H1 (cell line): ENCODE results near the gene RAD51B. TPM values are rescaled to one million over a fixed set of nuclear protein-coding genes. Genes with fewer than 3 reads are reported as not detected.
A peak's percentile ranks its signal among the peaks of the same experiment; 100 is the strongest.

Experiments used
- CTCF ChIA-PET: fragments of 300-600 bp; sonication (Branson Sonifier 250); formaldehyde crosslinking; loops from one replicate; lab custom pipeline; 2021; ENCODE audit not compliant: partially characterized antibody; lab: Charles Lee
- POLR2A ChIA-PET: fragments of 300-600 bp; sonication (Branson Sonifier 250); formaldehyde crosslinking; loops from one replicate; lab custom pipeline; 2021; ENCODE audit warnings: inconsistent platforms; ENCODE audit not compliant: partially characterized antibody; lab: Charles Lee
- DNase-seq, 2 experiments: peaks; one replicate each; pipeline versions ENCODE4 v3.0.0 to v3.0.0-alpha.2; 2010 to 2022; ENCODE audit warnings: low spot score in 2 of 2, low read depth in 1 of 2, mixed read lengths in 1 of 2
- FAIRE-seq: peaks from 2 replicates; lab custom pipeline; 2011; peaks lifted over from hg19 to GRCh38; lab: Jason Lieb, UNC
- H2AFZ ChIP-seq: 2 replicates; pipeline ENCODE4 v1.8.1; 2012; ENCODE audit warnings: low read length, inconsistent platforms
- H2AK5ac ChIP-seq: 2 replicates; pipeline ENCODE4 v1.6.1; 2013; ENCODE audit warnings: low read depth, low read length
- H2BK120ac ChIP-seq: replicated peaks from 2 replicates; pipeline ENCODE3; 2013; ENCODE audit warnings: low read depth, low read length, inconsistent platforms
- H2BK12ac ChIP-seq: 2 replicates; pipeline ENCODE4 v1.6.1; 2013; ENCODE audit warnings: low read depth, low read length
- H2BK15ac ChIP-seq: 2 replicates; pipeline ENCODE4 v1.6.1; 2013; ENCODE audit warnings: low read length
- H2BK20ac ChIP-seq: 2 replicates; pipeline ENCODE4 v1.6.1; 2013; ENCODE audit warnings: low read length
- H2BK5ac ChIP-seq: 2 replicates; pipeline ENCODE4 v1.6.1; 2013; ENCODE audit warnings: low read depth, low read length
- H3K14ac ChIP-seq: 2 replicates; pipeline ENCODE4 v1.6.1; 2013; ENCODE audit warnings: inconsistent platforms; ENCODE audit not compliant: insufficient read length
- H3K18ac ChIP-seq: 2 replicates; pipeline ENCODE4 v1.6.1; 2013; ENCODE audit warnings: low read length; ENCODE audit errors: extremely low read depth
- H3K23ac ChIP-seq: 2 replicates; pipeline ENCODE4 v1.6.1; 2013; ENCODE audit warnings: inconsistent platforms; ENCODE audit not compliant: insufficient read length
- H3K23me2 ChIP-seq: 2 replicates; pipeline ENCODE4 v1.6.1; 2013; ENCODE audit warnings: low read depth, low read length
- H3K27ac ChIP-seq: 2 replicates; pipeline ENCODE4 v1.6.1; 2011; ENCODE audit warnings: low read depth, low read length, inconsistent platforms
- H3K27me3 ChIP-seq, 4 experiments: replicated peaks in 1 of 4; 1 replicate in 1 of 4; 2 replicates in 3 of 4; pipeline versions ENCODE4 v1.6.1 to v1.8.1; 2011 to 2013; ENCODE audit warnings: low read length in 3 of 4, mild to moderate bottlenecking in 3 of 4, inconsistent platforms in 2 of 4, mixed read lengths in 2 of 4, moderate library complexity in 1 of 4; ENCODE audit not compliant: control insufficient read depth in 3 of 4, insufficient read depth in 3 of 4; ENCODE audit errors: extremely low read depth in 1 of 4
- H3K36me3 ChIP-seq, 4 experiments: 2 replicates each; pipeline versions ENCODE4 v1.6.1 to v1.8.1; 2011 to 2013; ENCODE audit warnings: mild to moderate bottlenecking in 4 of 4, low read length in 3 of 4, moderate library complexity in 2 of 4, control low read depth in 1 of 4, inconsistent platforms in 1 of 4; ENCODE audit not compliant: insufficient read depth in 4 of 4, control insufficient read depth in 2 of 4
- H3K4ac ChIP-seq: replicated peaks from 2 replicates; pipeline ENCODE3; 2013; ENCODE audit warnings: low read length, low read depth, mixed read lengths, inconsistent platforms; ENCODE audit not compliant: insufficient read length
- H3K4me1 ChIP-seq, 4 experiments: replicated peaks in 1 of 4; 1 replicate in 1 of 4; 2 replicates in 3 of 4; pipeline versions ENCODE4 v1.6.1 to v1.8.1; 2011 to 2013; ENCODE audit warnings: low read length in 3 of 4, inconsistent platforms in 2 of 4, mixed read lengths in 1 of 4; ENCODE audit not compliant: insufficient read depth in 4 of 4, control insufficient read depth in 3 of 4
- H3K4me2 ChIP-seq, 2 experiments: 2 replicates each; pipeline versions ENCODE4 v1.6.1 to v1.8.1; 2011 to 2013; ENCODE audit warnings: low read depth in 2 of 2, low read length in 2 of 2, control low read depth in 1 of 2, inconsistent platforms in 1 of 2, mild to moderate bottlenecking in 1 of 2; ENCODE audit not compliant: insufficient read depth in 1 of 2
- H3K4me3 ChIP-seq, 4 experiments: fragments of 200-600, 300-600 bp in 1 of 4; sonication (generic), shearing (Covaris generic), sonication (Bioruptor Twin) in 1 of 4; 2 replicates each; pipeline versions ENCODE4 v1.5.1 to v1.8.1; 2011 to 2016; ENCODE audit warnings: low read length in 4 of 4, low read depth in 3 of 4, control low read depth in 2 of 4, inconsistent platforms in 2 of 4, mild to moderate bottlenecking in 2 of 4, mixed read lengths in 1 of 4, moderate library complexity in 1 of 4; ENCODE audit not compliant: insufficient read depth in 2 of 4; ENCODE audit errors: extremely low read depth in 1 of 4
- H3K56ac ChIP-seq: replicated peaks from 2 replicates; pipeline ENCODE3; 2013; ENCODE audit warnings: low read depth, mild to moderate bottlenecking, mixed read lengths, low read length, inconsistent platforms; ENCODE audit not compliant: insufficient read length
- H3K79me1 ChIP-seq: 2 replicates; pipeline ENCODE4 v1.6.1; 2013; ENCODE audit warnings: low read depth, low read length, control low read depth
- H3K79me2 ChIP-seq, 2 experiments: 2 replicates each; pipeline versions ENCODE4 v1.6.1 to v1.8.1; 2012 to 2013; ENCODE audit warnings: low read length in 2 of 2, mild to moderate bottlenecking in 2 of 2, inconsistent platforms in 1 of 2; ENCODE audit not compliant: insufficient read depth in 2 of 2, control insufficient read depth in 1 of 2
- H3K9ac ChIP-seq, 4 experiments: replicated peaks in 1 of 4; 1 replicate in 1 of 4; 2 replicates in 3 of 4; pipeline versions ENCODE4 v1.6.1 to v1.8.1; 2011 to 2013; ENCODE audit warnings: low read depth in 3 of 4, low read length in 3 of 4, control low read depth in 2 of 4, mild to moderate bottlenecking in 2 of 4, moderate library complexity in 2 of 4, inconsistent platforms in 1 of 4; ENCODE audit errors: extremely low read depth in 1 of 4
- H3K9me3 ChIP-seq, 2 experiments: 2 replicates each; pipeline versions ENCODE4 v1.6.1 to v1.8.1; 2012 to 2013; ENCODE audit warnings: mild to moderate bottlenecking in 2 of 2, moderate library complexity in 2 of 2, control low read depth in 1 of 2, inconsistent platforms in 1 of 2, low read depth in 1 of 2, low read length in 1 of 2, mixed read lengths in 1 of 2; ENCODE audit not compliant: insufficient read depth in 2 of 2
- H4K20me1 ChIP-seq, 2 experiments: replicated peaks in 1 of 2; 2 replicates each; pipeline versions ENCODE3 to v1.8.1; 2011 to 2013; ENCODE audit warnings: inconsistent platforms in 2 of 2, low read length in 2 of 2, mild to moderate bottlenecking in 1 of 2; ENCODE audit not compliant: insufficient read depth in 2 of 2, control insufficient read depth in 1 of 2
- H4K5ac ChIP-seq: 2 replicates; pipeline ENCODE4 v1.6.1; 2013; ENCODE audit warnings: low read length, low read depth, mixed read lengths, inconsistent platforms; ENCODE audit not compliant: insufficient read length
- H4K8ac ChIP-seq: 2 replicates; pipeline ENCODE4 v1.8.0; 2013; ENCODE audit warnings: mild to moderate bottlenecking, moderate library complexity, low read length, inconsistent platforms; ENCODE audit not compliant: insufficient read depth; ENCODE audit errors: extremely low read depth
- H4K91ac ChIP-seq: replicated peaks from 2 replicates; pipeline ENCODE3; 2013; ENCODE audit warnings: low read length, mixed read lengths, inconsistent platforms; ENCODE audit not compliant: insufficient read length
- CREB1 ChIP-seq: IDR thresholded peaks from 2 replicates; pipeline ENCODE4 v1.6.1; 2012; ENCODE audit warnings: inconsistent platforms
- FOSL1 ChIP-seq: IDR thresholded peaks from 2 replicates; pipeline ENCODE4 v1.6.1; 2011; ENCODE audit warnings: mild to moderate bottlenecking, low read depth, low read length, moderate library complexity; ENCODE audit not compliant: insufficient read depth
- RAD21 ChIP-seq, 2 experiments: IDR thresholded peaks in 1 of 2; conservative IDR thresholded peaks in 1 of 2; 2 replicates each; pipeline ENCODE4 v1.6.1; 2011; ENCODE audit warnings: low read depth in 2 of 2, low read length in 2 of 2, improper control_type of control experiment in 1 of 2, inconsistent platforms in 1 of 2, mild to moderate bottlenecking in 1 of 2, moderate library complexity in 1 of 2
- RNF2 ChIP-seq: fragments of 200-900, 300-1000 bp; sonication (generic); IDR thresholded peaks from 2 replicates; pipeline ENCODE4 v1.7.1; 2016; ENCODE audit warnings: borderline replicate concordance, low read depth, mild to moderate bottlenecking, antibody characterized with exemption, low read length; ENCODE audit not compliant: poor library complexity, severe bottlenecking; ENCODE audit errors: missing control alignments
- WGBS, 2 experiments: shearing (Covaris generic) in 1 of 2; methylation state at CpG; one replicate each; pipeline versions ENCODE4 v1.1.6 to v1.1.7; 2013 to 2015; ENCODE audit warnings: low lambda C conversion rate in 2 of 2, mixed read lengths in 2 of 2, inconsistent platforms in 1 of 2, low coverage in 1 of 2, missing lambda C conversion rate in 1 of 2; ENCODE audit not compliant: insufficient replicate concordance in 2 of 2, insufficient coverage in 1 of 2, insufficient read length in 1 of 2; ENCODE audit errors: extremely low coverage in 1 of 2, missing lambda C conversion rate in 1 of 2; 5-methylcytosine and 5-hydroxymethylcytosine counted together
- polyA plus RNA-seq, 7 experiments: library from polyadenylated mRNA; depleted of rRNA in 3 of 7; stranded (reverse) in 5 of 7; unstranded in 2 of 7; fragments of >200 nt in 5 of 7; fragments of 200-250 nt in 2 of 7; gene quantifications; 1 replicate in 5 of 7; 2 replicates in 1 of 7; 4 replicates in 1 of 7; pipeline versions ENCODE4 v1.2.1 to v1.2.3, GENCODE V29; 2011 to 2013; ENCODE audit warnings: missing spikeins in 2 of 7, mixed read lengths in 2 of 7
- total RNA-seq: library from RNA; stranded (reverse); fragmentation: NEBNext Ultra II Directional; extraction: Animal tissue kit (Norgen Biotek cat#: 25700); gene quantifications from 2 replicates; pipeline ENCODE4 v1.2.1, GENCODE V29; 2021

RAD51B gene
- total and polyA plus RNA-seq, 2 of the 8 experiments (the other 6 are each of a cell fraction or from before 2014, with no cell fraction given), result 3.9 to 14.9 TPM

- no peak overlapping the region for H3K56ac ChIP-seq
- H4K5ac ChIP-seq, result no peak overlapping the region
- no peak overlapping the region for H3K4me2 ChIP-seq
- H4K20me1 ChIP-seq, result no peaks in the 10 kb centered on the region
- no peak overlapping the region for H3K27ac ChIP-seq
- no peak overlapping the region for H2BK120ac ChIP-seq
- CTCF ChIA-PET, result interaction anchor here (0.7 to 1.6 kb wide), 3 partner anchors 37 to 169 kb away, joined by 3 to 7 read pairs (median 5); no protein-coding TSS in a partner anchor
- no peak overlapping the region for H2BK5ac ChIP-seq
- no peaks in the 10 kb centered on the region for H3K27me3 ChIP-seq
- no peaks in the 10 kb centered on the region; a peak in 1 of 7 replicates for H3K4me1 ChIP-seq
- H3K23ac ChIP-seq, result no peak overlapping the region
- H2AFZ ChIP-seq, result no peak overlapping the region
- H4K8ac ChIP-seq, result no peak overlapping the region
- no peak for FAIRE-seq
- H3K79me1 ChIP-seq, result no peaks in the 10 kb centered on the region
- no peaks in the 10 kb centered on the region for H3K9me3 ChIP-seq
- H2BK20ac ChIP-seq, result no peak overlapping the region
- peak overlapping the region; percentile 98 for H2BK15ac ChIP-seq
- H3K9ac ChIP-seq, result no peak overlapping the region
- no peak overlapping the region for H2BK12ac ChIP-seq
- peak in 1 of 2 experiments; percentile 9; a peak in 1 of 4 replicates for TF ChIP-seq RAD21 (IDR thresholded peaks at IDR 0.05 in 1 of 2, conservative IDR thresholded peaks at IDR 0.05 in 1 of 2; ENCODE audit: low read depth in 2 of 2, low read length in 2 of 2)
- no peak for TF ChIP-seq CREB1
- TF ChIP-seq RNF2, result no peak
- no peak for TF ChIP-seq FOSL1
- TF ChIP-seq, all 59 proteins: peak for 1
- Histone ChIP-seq H3K4ac (no peak overlapping the region), H3K36me3 (no peaks in the 10 kb centered on the region), H3K14ac (no peak overlapping the region), H3K23me2 (no peaks in the 10 kb centered on the region), H2AK5ac (no peak overlapping the region), H3K4me3 (no peak overlapping the region), H4K91ac (no peak overlapping the region), H3K18ac (no peak overlapping the region), H3K79me2 (no peaks in the 10 kb centered on the region)
- WGBS, 2 experiments, result 86% methylated on average over 14 of the region's 14 CpGs; no CpG with 5 or more reads in 1 of the 2 experiments
- no peak for DNase-seq
- POLR2A ChIA-PET, result no interaction called here
Observed at GRCh38 chr14:68661226-68662225, 841.9 kb downstream of the RAD51B start.
